Measurements from ENCODE around the gene BHLHA15. TPM values are rescaled to one million over a fixed set of nuclear protein-coding genes. Genes with fewer than 3 reads are reported as not detected.
A peak's percentile ranks its signal among the peaks of the same experiment; 100 is the strongest.

Gene BHLHA15
- polyA plus RNA-seq, 3 donors: not detected

GRCh38 chr7:98240961-98241673 lies 29.9 kb downstream of the BHLHA15 start:
- Mint-ChIP-seq H3K4me1 (peaks cover 13% of the 10 kb centered on the region), H3K36me3 (peaks cover 75 to 88% of the 10 kb centered on the region in 2 donors), H3K27me3 (ENCODE audit: low read depth in 3 of 3) (peaks cover 0 to 4% (median 2%) of the 10 kb centered on the region in 3 donors), H3K4me3 (no peak overlapping the region), H3K9me3 (peaks cover 0 to 2% (median 0%) of the 10 kb centered on the region in 7 donors), H3K27ac (peak overlapping the region in 3 of 7 donors; percentile 25 to 75 (median 41))
- Histone ChIP-seq H3K27me3 (ENCODE audit: control insufficient read depth in 2 of 2, insufficient read depth in 2 of 2, low read length in 2 of 2) (no peaks in the 10 kb centered on the region), H3K4me1 (ENCODE audit: control insufficient read depth in 1 of 2, insufficient read depth in 2 of 2, low read length in 2 of 2) (peaks cover 13 to 14% of the 10 kb centered on the region in 2 donors), H3K4me2 (replicated peaks; ENCODE audit: extremely low read depth, low read length, poor library complexity, severe bottlenecking) (no peak overlapping the region), H3K79me2 (ENCODE audit: insufficient read depth, low read length) (no peaks in the 10 kb centered on the region), H3K9ac (ENCODE audit: insufficient read depth, low read length, poor library complexity, severe bottlenecking) (no peak overlapping the region), H2AFZ (ENCODE audit: insufficient read depth, low read depth, low read length, poor library complexity, severe bottlenecking) (no peak overlapping the region), H4K20me1 (ENCODE audit: insufficient read depth, low read length) (peaks cover 39% of the 10 kb centered on the region), H3K36me3 (replicated peaks in 1 of 2; ENCODE audit: control insufficient read depth in 1 of 2, insufficient read depth in 2 of 2, low read length in 2 of 2) (peaks cover 63 to 74% of the 10 kb centered on the region in 2 donors), H3K27ac (ENCODE audit: low read depth in 1 of 2, low read length in 2 of 2) (peak overlapping the region in 1 of 2 donors; percentile 1), H3K9me3 (replicated peaks in 1 of 2; ENCODE audit: control insufficient read depth in 1 of 2, insufficient read depth in 1 of 2, low read length in 2 of 2) (no peaks in the 10 kb centered on the region), H3K4me3 (replicated peaks in 1 of 3; ENCODE audit: low read depth in 2 of 3, low read length in 3 of 3) (no peak overlapping the region)
- WGBS (ENCODE audit: insufficient coverage): 81% methylated on average over 9 of the region's 19 CpGs
- DNase-seq: peak in 2 of 3 donors; percentile 20 to 21
- intact Hi-C loops (cut with micrococcal nuclease): no loop called here
- TF ChIP-seq, protein P1, sequence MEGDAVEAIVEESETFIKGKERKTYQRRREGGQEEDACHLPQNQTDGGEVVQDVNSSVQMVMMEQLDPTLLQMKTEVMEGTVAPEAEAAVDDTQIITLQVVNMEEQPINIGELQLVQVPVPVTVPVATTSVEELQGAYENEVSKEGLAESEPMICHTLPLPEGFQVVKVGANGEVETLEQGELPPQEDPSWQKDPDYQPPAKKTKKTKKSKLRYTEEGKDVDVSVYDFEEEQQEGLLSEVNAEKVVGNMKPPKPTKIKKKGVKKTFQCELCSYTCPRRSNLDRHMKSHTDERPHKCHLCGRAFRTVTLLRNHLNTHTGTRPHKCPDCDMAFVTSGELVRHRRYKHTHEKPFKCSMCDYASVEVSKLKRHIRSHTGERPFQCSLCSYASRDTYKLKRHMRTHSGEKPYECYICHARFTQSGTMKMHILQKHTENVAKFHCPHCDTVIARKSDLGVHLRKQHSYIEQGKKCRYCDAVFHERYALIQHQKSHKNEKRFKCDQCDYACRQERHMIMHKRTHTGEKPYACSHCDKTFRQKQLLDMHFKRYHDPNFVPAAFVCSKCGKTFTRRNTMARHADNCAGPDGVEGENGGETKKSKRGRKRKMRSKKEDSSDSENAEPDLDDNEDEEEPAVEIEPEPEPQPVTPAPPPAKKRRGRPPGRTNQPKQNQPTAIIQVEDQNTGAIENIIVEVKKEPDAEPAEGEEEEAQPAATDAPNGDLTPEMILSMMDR (IDR thresholded peaks at IDR 0.05): peak; percentile 79

- WGBS (ENCODE audit: insufficient coverage): 100% methylated on average over 14 of the region's 16 CpGs
- H3K4me3 ChIP-seq (replicated peaks in 1 of 3; ENCODE audit: low read depth in 2 of 3, low read length in 3 of 3): no peak overlapping the region
- peaks cover 39% of the 10 kb centered on the region for H4K20me1 ChIP-seq (ENCODE audit: insufficient read depth, low read length)
- no peak overlapping the region for H3K4me2 ChIP-seq (replicated peaks; ENCODE audit: extremely low read depth, low read length, poor library complexity, severe bottlenecking)
- no peaks in the 10 kb centered on the region for H3K79me2 ChIP-seq (ENCODE audit: insufficient read depth, low read length)
- DNase-seq: no peak
- H3K27ac ChIP-seq (ENCODE audit: low read depth in 1 of 2, low read length in 2 of 2): no peak overlapping the region
- peaks cover 59 to 67% of the 10 kb centered on the region in 2 donors for H3K36me3 ChIP-seq (replicated peaks in 1 of 2; ENCODE audit: control insufficient read depth in 1 of 2, insufficient read depth in 2 of 2, low read length in 2 of 2)
- no peak overlapping the region for H3K9ac ChIP-seq (ENCODE audit: insufficient read depth, low read length, poor library complexity, severe bottlenecking)
- H3K4me1 Mint-ChIP-seq: peaks cover 19% of the 10 kb centered on the region
- no peak overlapping the region for H3K27ac Mint-ChIP-seq
- intact Hi-C loops (cut with micrococcal nuclease): no loop called here
- H3K27me3 Mint-ChIP-seq (ENCODE audit: low read depth in 3 of 3): peaks cover 0 to 4% (median 2%) of the 10 kb centered on the region in 3 donors
- peaks cover 0 to 4% (median 0%) of the 10 kb centered on the region in 7 donors for H3K9me3 Mint-ChIP-seq
- no peaks in the 10 kb centered on the region for H3K9me3 ChIP-seq (replicated peaks in 1 of 2; ENCODE audit: control insufficient read depth in 1 of 2, insufficient read depth in 1 of 2, low read length in 2 of 2)
- H3K4me1 ChIP-seq (ENCODE audit: control insufficient read depth in 1 of 2, insufficient read depth in 2 of 2, low read length in 2 of 2): peaks cover 19 to 20% of the 10 kb centered on the region in 2 donors
- TF ChIP-seq, protein P1 (IDR thresholded peaks at IDR 0.05): peak; percentile 46
- no peaks in the 10 kb centered on the region for H3K27me3 ChIP-seq (ENCODE audit: control insufficient read depth in 2 of 2, insufficient read depth in 2 of 2, low read length in 2 of 2)
- no peak overlapping the region for H3K4me3 Mint-ChIP-seq
- peaks cover 69 to 82% of the 10 kb centered on the region in 2 donors for H3K36me3 Mint-ChIP-seq
- H2AFZ ChIP-seq (ENCODE audit: insufficient read depth, low read depth, low read length, poor library complexity, severe bottlenecking): no peak overlapping the region
Observed at GRCh38 chr7:98241674-98242241, 30.5 kb downstream of the BHLHA15 start.
